Endometrial microvascular endothelial cells (primary cell): Measurements from ENCODE around the gene CWH43. TPM values are rescaled to one million over a fixed set of nuclear protein-coding genes. Genes with fewer than 3 reads are reported as not detected.
"Not testable (repeated sequence)": the region's sequence is repeated elsewhere in the genome, so short reads cannot be mapped to it uniquely, and the experiment has no call there.

Experiments used
- in situ Hi-C: cut with HindIII; loops from 2 replicates; pipeline ENCODE4 v1.10.0; 2017; ENCODE audit warnings: low sequenced_read_pairs, low pct_unique_long_range_greater_than_20kb; ENCODE audit errors: inconsistent ontology term
- total RNA-seq: library from RNA; depleted of rRNA; stranded (reverse); fragments of >200 nt; gene quantifications from one replicate; pipeline ENCODE4 v1.2.3, GENCODE V29; 2015; ENCODE audit errors: inconsistent ontology term

CWH43 gene
- total RNA-seq, 1 donor from 2014 or later = not detected

GRCh38 chr4:49072196-49072595, 86.1 kb downstream of the CWH43 start:
- in situ Hi-C loops = not testable (repeated sequence)

GRCh38 chr4:49091883-49092282, 105.8 kb downstream of the CWH43 start:
- in situ Hi-C loops = not testable (repeated sequence)

- in situ Hi-C loops = not testable (repeated sequence)
Observed at GRCh38 chr4:49092608-49093135, 106.6 kb downstream of the CWH43 start.

GRCh38 chr4:49096215-49096614, 110.1 kb downstream of the CWH43 start:
- in situ Hi-C loops = not testable (repeated sequence)

GRCh38 chr4:49096627-49097026, 110.6 kb downstream of the CWH43 start:
- in situ Hi-C loops = not testable (repeated sequence)

- in situ Hi-C loops = not testable (repeated sequence)
Observed at GRCh38 chr4:49097071-49097470, 111.0 kb downstream of the CWH43 start.

- in situ Hi-C loops = not testable (repeated sequence)
Observed at GRCh38 chr4:49097505-49097904, 111.4 kb downstream of the CWH43 start.

- in situ Hi-C loops = not testable (repeated sequence)
Observed at GRCh38 chr4:49098034-49098759, 112.1 kb downstream of the CWH43 start.

- in situ Hi-C loops = not testable (repeated sequence)
Observed at GRCh38 chr4:49099831-49100444, 113.9 kb downstream of the CWH43 start.

GRCh38 chr4:49102344-49102898, 116.3 kb downstream of the CWH43 start:
- in situ Hi-C loops = not testable (repeated sequence)

GRCh38 chr4:49103436-49104136, 117.5 kb downstream of the CWH43 start:
- in situ Hi-C loops = not testable (repeated sequence)

GRCh38 chr4:49104231-49104930, 118.3 kb downstream of the CWH43 start:
- in situ Hi-C loops = not testable (repeated sequence)

- in situ Hi-C loops = not testable (repeated sequence)
Observed at GRCh38 chr4:49105248-49105904, 119.3 kb downstream of the CWH43 start.

- in situ Hi-C loops = not testable (repeated sequence)
Observed at GRCh38 chr4:49107262-49107661, 121.2 kb downstream of the CWH43 start.

- in situ Hi-C loops = not testable (repeated sequence)
Observed at GRCh38 chr4:49108183-49108978, 122.3 kb downstream of the CWH43 start.

- in situ Hi-C loops = not testable (repeated sequence)
Observed at GRCh38 chr4:49109567-49110166, 123.6 kb downstream of the CWH43 start.

- in situ Hi-C loops = not testable (repeated sequence)
Observed at GRCh38 chr4:49110579-49110978, 124.5 kb downstream of the CWH43 start.
